IMR-90 (cell line): ENCODE data around the gene SUGCT.

Source experiments
- BHLHE40 ChIP-seq: fragments of 150-350 bp; IDR thresholded peaks from 2 replicates; pipeline ENCODE4 v1.6.1; 2016; ENCODE audit warnings: mild to moderate bottlenecking, low read depth, low read length
- CEBPB ChIP-seq: IDR thresholded peaks from 2 replicates; pipeline ENCODE4 v1.6.1; 2012; ENCODE audit warnings: low read depth, low read length, improper control_type of control experiment
- CHD1 ChIP-seq: IDR thresholded peaks from 2 replicates; pipeline ENCODE4 v1.6.1; 2012; ENCODE audit warnings: low read depth, low read length, improper control_type of control experiment
- MAFK ChIP-seq: IDR thresholded peaks from 2 replicates; pipeline ENCODE4 v1.6.1; 2012; ENCODE audit warnings: low read depth, low read length, improper control_type of control experiment
- MAZ ChIP-seq: IDR thresholded peaks from 2 replicates; pipeline ENCODE4 v1.6.1; 2012; ENCODE audit warnings: low read depth, mild to moderate bottlenecking, low read length, improper control_type of control experiment, moderate library complexity, borderline replicate concordance
- MXI1 ChIP-seq: IDR thresholded peaks from 2 replicates; pipeline ENCODE4 v1.6.1; 2012; ENCODE audit warnings: low read depth, mild to moderate bottlenecking, low read length, moderate library complexity, borderline replicate concordance
- POLR2A ChIP-seq: IDR thresholded peaks from 2 replicates; pipeline ENCODE4 v1.6.1; 2012; ENCODE audit warnings: mild to moderate bottlenecking, low read depth, low read length
- RAD21 ChIP-seq: IDR thresholded peaks from 2 replicates; pipeline ENCODE4 v1.6.1; 2012; ENCODE audit warnings: low read length, improper control_type of control experiment
- RCOR1 ChIP-seq: IDR thresholded peaks from 2 replicates; pipeline ENCODE4 v1.6.1; 2012; ENCODE audit warnings: mild to moderate bottlenecking, low read length, improper control_type of control experiment; ENCODE audit not compliant: insufficient replicate concordance
- RFX5 ChIP-seq: IDR thresholded peaks from 2 replicates; pipeline ENCODE4 v1.8.0; 2012; ENCODE audit warnings: low read depth, mild to moderate bottlenecking, low read length, moderate library complexity
- TF ChIP-seq, protein P1 (sequence below): conservative IDR thresholded peaks from 2 replicates; pipeline ENCODE4 v1.5.1; 2012; ENCODE audit warnings: mild to moderate bottlenecking, low read depth, low read length, improper control_type of control experiment
- TF ChIP-seq, protein P2 (sequence below): fragments of 150-350 bp; IDR thresholded peaks from 2 replicates; pipeline ENCODE4 v1.6.1; 2017; ENCODE audit warnings: mild to moderate bottlenecking, antibody characterized with exemption, low read length, low read depth

DNA sequence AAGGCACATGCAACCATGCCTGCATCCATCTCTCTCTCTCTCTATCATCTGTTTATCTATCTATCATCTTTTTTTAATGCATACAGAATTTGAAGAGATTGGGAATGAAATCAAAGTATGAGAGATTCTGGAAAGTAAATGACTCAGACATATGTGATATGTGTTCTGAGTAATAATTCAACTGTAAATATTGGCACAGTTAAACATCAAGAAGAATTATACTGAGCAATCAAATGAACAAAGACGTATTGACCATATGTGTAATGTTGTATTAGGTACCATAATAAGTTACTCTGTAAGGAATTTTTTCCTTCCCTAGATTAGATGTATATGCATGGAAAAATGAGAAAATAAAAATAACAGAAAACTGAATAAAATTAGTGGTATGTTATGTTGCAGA is 108.3 kb downstream of the SUGCT start:
- TF ChIP-seq, protein P1, sequence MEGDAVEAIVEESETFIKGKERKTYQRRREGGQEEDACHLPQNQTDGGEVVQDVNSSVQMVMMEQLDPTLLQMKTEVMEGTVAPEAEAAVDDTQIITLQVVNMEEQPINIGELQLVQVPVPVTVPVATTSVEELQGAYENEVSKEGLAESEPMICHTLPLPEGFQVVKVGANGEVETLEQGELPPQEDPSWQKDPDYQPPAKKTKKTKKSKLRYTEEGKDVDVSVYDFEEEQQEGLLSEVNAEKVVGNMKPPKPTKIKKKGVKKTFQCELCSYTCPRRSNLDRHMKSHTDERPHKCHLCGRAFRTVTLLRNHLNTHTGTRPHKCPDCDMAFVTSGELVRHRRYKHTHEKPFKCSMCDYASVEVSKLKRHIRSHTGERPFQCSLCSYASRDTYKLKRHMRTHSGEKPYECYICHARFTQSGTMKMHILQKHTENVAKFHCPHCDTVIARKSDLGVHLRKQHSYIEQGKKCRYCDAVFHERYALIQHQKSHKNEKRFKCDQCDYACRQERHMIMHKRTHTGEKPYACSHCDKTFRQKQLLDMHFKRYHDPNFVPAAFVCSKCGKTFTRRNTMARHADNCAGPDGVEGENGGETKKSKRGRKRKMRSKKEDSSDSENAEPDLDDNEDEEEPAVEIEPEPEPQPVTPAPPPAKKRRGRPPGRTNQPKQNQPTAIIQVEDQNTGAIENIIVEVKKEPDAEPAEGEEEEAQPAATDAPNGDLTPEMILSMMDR, result no peak
- TF ChIP-seq MAZ (no peak), POLR2A (no peak), RAD21 (no peak), CHD1 (no peak), MXI1 (no peak), MAFK (no peak), CEBPB (no peak), RFX5 (no peak), RCOR1 (no peak), BHLHE40 (no peak)
- TF ChIP-seq, protein P2, sequence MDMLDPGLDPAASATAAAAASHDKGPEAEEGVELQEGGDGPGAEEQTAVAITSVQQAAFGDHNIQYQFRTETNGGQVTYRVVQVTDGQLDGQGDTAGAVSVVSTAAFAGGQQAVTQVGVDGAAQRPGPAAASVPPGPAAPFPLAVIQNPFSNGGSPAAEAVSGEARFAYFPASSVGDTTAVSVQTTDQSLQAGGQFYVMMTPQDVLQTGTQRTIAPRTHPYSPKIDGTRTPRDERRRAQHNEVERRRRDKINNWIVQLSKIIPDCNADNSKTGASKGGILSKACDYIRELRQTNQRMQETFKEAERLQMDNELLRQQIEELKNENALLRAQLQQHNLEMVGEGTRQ, result no peak
